HG03103 (cell line): ENCODE data around the gene SYT15B.
"Not testable (repeated sequence)": the region's sequence is repeated elsewhere in the genome, so short reads cannot be mapped to it uniquely, and the experiment has no call there.

ENCODE experiments used
- ATAC-seq: cut with Tn5 transposase; IDR thresholded peaks from one replicate; pipeline ENCODE4 v1.9.1; 2021; ENCODE audit warnings: low read depth; ENCODE audit not compliant: unreplicated experiment

Gene SYT15B

GRCh38 chr10:47763554-47764175 lies at the start of gene SYT15B:
Gene SYT15B (minus strand): TSS chr10:47763592. CDS start chr10:47762640, 952 bp downstream.
- ATAC-seq, result not testable (repeated sequence)

GRCh38 chr10:47779590-47779989 lies 16.2 kb upstream of the SYT15B start:
- not testable (repeated sequence) for ATAC-seq

DNA sequence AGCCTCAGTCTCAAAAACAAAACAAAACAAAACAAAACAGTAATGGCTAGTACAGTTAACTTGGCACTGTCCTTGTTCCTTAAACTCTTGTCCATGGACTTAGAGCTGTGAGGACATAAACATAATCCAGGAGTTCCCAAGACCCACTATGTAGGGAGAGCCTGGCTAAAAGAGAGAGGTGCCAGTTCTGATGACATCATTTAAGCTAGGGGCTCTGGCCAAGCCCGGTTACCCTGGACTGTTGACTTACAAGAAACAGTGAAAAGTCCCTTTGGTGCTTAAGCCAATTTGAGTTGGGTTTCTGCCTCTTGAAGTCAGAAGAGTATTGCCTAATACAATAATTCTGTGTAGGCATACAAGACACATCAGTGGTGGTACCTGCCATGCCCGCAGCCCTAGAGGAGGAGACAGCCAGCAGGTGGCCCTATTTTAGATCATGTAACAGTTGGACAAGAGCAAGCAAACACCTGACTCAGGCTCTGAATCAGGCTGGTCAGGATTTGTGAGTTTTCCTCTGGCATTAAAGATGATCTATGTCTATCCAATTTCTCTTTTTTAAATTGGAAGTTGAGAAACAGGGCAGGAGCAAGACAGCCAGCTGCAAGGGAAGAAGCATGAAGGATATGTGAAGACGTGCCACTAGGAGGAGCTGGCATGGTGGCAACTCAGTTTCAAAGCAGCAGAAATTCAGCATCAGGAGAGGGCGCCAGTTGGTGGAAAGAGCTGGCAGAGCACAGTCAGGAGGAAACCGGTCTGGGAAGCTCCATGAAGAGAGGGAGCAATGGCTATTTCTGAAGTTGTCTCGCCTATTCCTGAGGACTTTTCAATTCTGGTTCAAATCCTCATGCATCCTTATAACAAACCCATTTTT lies 12.2 kb upstream of the SYT15B start:
- ATAC-seq, result not testable (repeated sequence)

GRCh38 chr10:47770745-47771144 lies 7.4 kb upstream of the SYT15B start:
- not testable (repeated sequence) for ATAC-seq

DNA sequence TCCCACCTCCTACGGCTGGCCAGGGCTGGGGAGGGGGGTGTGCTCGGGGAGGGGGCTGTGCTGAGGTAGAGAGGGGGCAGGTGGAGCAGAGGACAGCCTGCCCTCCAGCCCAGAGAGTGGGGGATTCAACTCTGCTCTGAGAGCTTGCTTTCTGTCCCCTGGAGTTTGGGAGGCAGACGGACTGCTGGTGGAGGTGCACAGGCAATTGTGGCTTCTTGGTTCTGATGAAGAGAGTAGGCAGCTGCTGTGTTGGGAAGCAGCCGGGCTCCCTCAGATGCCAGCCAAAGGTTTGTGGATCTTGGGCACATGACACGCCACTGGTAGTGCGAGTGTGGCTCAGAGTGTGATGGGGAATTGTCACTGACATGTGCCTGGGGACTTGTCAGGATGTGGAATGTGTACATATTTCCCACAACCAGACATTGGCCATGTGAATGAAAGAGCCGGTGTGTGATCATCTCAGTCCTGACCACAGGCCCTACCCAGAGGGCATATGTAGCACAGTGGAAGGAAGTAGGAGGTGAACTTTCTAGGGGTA lies 5.3 kb upstream of the SYT15B start:
- not testable (repeated sequence) for ATAC-seq

GRCh38 chr10:47768085-47768484 lies 4.7 kb upstream of the SYT15B start:
- not testable (repeated sequence) for ATAC-seq

DNA sequence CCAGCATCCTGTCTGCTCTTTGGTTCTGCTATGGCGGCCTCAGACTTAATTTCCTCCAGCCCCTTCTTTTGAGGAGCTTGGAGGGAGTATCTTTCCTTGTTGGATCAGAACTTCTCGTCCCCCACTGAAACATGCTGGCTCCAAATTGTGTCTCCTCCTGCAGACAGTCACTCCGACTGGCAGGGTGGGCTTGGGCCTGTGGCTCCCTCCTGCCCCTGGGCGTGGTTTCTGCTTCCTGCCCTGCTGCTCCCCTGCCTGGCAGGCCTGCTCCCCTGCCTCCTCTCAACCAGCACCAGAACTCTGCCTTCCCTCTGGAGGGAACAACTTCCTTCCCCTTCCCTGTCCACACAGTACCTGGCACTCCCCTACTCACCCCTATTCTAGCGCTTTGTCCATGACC lies 3.8 kb upstream of the SYT15B start:
- not testable (repeated sequence) for ATAC-seq

DNA sequence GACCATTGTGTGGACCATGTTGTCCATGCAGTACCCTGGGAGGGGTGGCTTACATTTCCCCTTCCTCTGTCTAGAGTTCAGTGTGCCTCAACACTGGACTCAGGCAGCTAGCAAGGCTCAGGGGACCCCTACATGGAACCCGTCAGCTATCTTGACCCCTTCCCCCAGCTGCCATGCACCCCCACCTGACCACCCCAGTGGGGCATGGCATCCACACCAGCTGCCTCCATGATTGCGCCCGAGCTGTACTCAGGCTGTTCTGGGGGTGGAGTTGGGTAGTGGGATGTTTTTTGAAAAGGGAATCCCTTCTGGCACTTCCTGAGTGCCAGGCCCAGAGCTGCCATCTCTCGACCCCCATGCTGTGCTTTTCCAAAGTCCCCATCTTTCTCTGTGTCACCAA lies 1.8 kb upstream of the SYT15B start:
- not testable (repeated sequence) for ATAC-seq

- not testable (repeated sequence) for ATAC-seq
Observed at GRCh38 chr10:47762674-47763553, 478 bp downstream of the SYT15B start.

GRCh38 chr10:47758855-47759254 lies 4.5 kb downstream of the SYT15B start:
- not testable (repeated sequence) for ATAC-seq

- not testable (repeated sequence) for ATAC-seq
Observed at GRCh38 chr10:47756169-47756568, 7.2 kb downstream of the SYT15B start.

- not testable (repeated sequence) for ATAC-seq
Observed at GRCh38 chr10:47753871-47754270, 9.5 kb downstream of the SYT15B start.

DNA sequence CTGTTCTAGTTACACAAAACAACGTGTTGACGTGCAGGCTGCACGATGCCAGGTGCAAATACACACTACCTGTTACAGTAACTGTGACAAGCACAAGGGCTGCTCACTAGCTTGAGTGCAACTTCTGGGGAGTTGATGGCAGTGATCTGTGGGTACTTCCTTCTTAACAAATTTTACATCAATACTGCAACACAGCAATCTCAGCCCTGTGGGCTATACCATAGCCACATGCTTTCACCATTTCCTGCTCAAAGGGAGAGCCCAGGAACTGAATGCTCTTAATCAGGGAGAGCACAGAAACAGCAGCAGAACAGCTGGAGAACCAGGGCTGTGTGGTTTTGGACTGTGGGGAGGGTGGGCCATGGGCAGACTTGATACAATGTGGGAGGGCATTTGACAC lies 10.2 kb downstream of the SYT15B start:
- ATAC-seq, result not testable (repeated sequence)

- not testable (repeated sequence) for ATAC-seq
Observed at GRCh38 chr10:47751821-47752220, 11.6 kb downstream of the SYT15B start.

DNA sequence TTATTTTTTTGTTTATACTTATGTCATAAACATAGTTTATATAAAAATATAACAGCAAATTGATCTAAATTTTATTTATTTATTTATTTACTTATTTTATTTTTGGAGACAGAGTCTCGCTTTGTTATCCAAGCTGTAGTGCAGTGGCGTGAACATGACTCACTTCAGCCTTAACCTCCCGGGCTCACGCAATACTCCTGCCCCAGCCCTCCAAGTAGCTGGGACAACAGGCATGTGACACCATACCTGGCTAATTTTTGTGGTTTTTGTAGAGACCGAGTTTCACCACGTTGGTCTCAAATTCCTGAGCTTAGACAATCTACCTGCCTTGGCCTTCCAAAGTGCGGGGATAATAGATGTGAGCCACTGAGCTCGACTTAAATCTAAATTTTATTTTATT lies 13.0 kb downstream of the SYT15B start:
- not testable (repeated sequence) for ATAC-seq

- ATAC-seq, result not testable (repeated sequence)
Observed at GRCh38 chr10:47746780-47747376, 16.5 kb downstream of the SYT15B start.

DNA sequence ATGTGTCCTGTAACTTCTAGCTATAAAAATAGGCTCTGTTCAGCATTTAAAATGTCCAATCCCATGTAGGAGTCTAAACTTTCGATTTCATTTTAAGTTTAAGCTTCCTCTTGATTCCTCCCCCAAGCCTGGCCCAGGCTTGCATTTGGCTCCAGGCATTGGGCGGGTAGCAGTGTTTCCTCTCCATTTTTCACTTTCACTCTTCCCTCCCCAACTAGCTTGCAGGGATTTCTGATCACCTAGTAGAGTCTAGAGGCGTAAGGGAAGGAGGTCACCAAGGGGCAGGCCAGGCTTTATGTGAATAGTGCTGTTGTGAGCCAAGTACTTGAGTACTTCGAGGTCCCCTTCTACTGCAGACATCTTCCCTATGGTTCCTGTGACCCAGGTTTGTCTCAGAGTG lies 18.5 kb downstream of the SYT15B start:
- ATAC-seq, result not testable (repeated sequence)

DNA sequence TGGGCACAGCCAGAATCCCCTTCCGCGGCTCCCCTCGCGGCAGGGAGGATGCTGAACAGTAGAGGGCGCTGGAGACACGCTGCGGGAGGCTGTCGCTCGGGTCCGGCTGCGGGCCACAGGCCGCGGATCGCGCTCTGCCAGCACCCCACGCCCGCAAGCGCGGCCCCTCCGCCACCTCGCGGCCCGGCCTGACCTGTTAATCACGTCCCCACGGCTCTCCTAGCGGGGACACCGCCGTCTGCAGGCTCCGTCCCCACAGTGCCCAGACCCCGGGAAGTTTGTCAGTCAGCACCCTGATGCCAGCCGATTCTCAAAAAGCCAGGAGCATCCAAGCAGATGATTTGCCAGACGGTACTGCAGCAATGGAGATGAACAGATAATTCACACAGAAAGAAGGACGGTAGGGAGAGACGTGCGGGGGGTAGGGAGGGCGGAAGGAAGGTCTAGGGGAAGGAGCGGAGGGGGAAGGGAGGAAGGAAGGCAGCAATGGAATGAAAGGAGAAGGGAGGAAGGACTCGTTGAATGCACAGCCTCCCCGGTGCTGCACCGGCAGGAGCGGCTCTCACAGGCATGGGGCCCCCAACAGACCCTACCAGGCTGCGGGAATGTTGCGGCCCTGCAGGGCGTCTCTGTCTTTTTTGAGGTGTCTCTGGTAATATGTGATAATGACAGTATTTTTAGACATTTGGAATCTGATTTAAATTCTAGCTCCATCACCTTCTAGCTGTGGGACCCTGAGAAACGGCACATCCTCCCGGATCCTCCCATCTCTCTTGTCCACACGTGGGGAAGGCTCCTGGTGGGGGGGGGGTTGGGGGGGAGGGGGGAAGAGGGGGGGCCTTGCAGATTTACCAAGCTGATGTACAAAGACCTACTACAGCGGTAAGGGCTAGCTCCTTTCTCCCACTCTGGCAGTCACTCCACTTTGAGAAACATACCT lies 19.5 kb downstream of the SYT15B start:
- peak; percentile 84 for ATAC-seq

DNA sequence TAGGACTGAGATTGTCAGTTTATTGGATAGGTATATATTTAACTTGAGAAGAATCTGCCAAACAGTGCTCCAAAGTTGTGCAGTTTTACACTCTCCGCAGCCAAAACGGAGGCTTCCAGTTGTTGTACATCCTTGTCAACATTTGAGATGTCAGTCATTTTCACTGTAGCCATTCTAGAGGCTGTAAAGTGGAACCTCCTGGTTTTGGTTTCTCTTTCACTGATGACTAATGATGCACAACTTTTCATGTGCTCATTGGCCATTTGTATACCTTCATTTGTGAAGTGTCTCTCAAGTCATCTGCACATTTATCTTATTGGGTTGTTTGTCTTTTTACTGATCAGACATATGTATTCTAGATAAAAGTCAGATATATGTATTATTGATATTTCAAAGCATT lies 22.5 kb downstream of the SYT15B start:
- ATAC-seq, result peak; percentile 66
